WTC11 (cell line): Measurements from ENCODE around the gene C10orf71. TPM values are rescaled to one million over a fixed set of nuclear protein-coding genes. Genes with fewer than 3 reads are reported as not detected.

Experiments
- ATAC-seq: fragments of 200-7000 bp; cut with Tn5 transposase; 2 replicates; pipeline ENCODE4 v1.10.0; 2021; ENCODE audit warnings: mild to moderate bottlenecking, moderate library complexity
- CTCF ChIA-PET: fragments of 300-600 bp; sonication (Branson Sonifier 250); formaldehyde crosslinking; loops from one replicate; lab custom pipeline; 2021; ENCODE audit warnings: antibody characterized with exemption; lab: Charles Lee
- POLR2A ChIA-PET: fragments of 350-600 bp; sonication (Branson Sonifier 250); formaldehyde crosslinking; loops from one replicate; lab custom pipeline; 2021; ENCODE audit warnings: antibody characterized with exemption; lab: Charles Lee
- DNase-seq: peaks from one replicate; pipeline ENCODE4 v3.0.0; 2021; ENCODE audit warnings: low spot score
- H3K27ac Mint-ChIP-seq: 2 replicates; pipeline ENCODE4 v1.8.0; 2021; ENCODE audit warnings: mixed read lengths
- H3K27me3 Mint-ChIP-seq: 2 replicates; pipeline ENCODE4 v1.8.0; 2021; ENCODE audit warnings: low read depth, mild to moderate bottlenecking, moderate library complexity, mixed read lengths
- H3K36me3 Mint-ChIP-seq: 2 replicates; pipeline ENCODE4 v1.8.0; 2021; ENCODE audit warnings: mixed read lengths
- H3K4me1 Mint-ChIP-seq: 2 replicates; pipeline ENCODE4 v1.8.0; 2022; ENCODE audit warnings: mixed read lengths
- H3K4me3 Mint-ChIP-seq: 2 replicates; pipeline ENCODE4 v1.8.0; 2021; ENCODE audit warnings: mild to moderate bottlenecking, moderate library complexity, mixed read lengths
- H3K9me3 Mint-ChIP-seq: 2 replicates; pipeline ENCODE4 v1.8.0; 2021; ENCODE audit warnings: mixed read lengths
- ATF1 ChIP-seq: sonication (generic); formaldehyde crosslinking; IDR thresholded peaks from 2 replicates; pipeline ENCODE4 v1.8.1; 2023; ENCODE audit warnings: mild to moderate bottlenecking, moderate library complexity, missing genetic modification reagents
- CTCF ChIP-seq: fragments of 200-600 bp; IDR thresholded peaks from 2 replicates; pipeline ENCODE4 v1.8.0; 2022; ENCODE audit warnings: antibody characterized with exemption
- ELF4 ChIP-seq: sonication (generic); formaldehyde crosslinking; IDR thresholded peaks from 2 replicates; pipeline ENCODE4 v1.8.1; 2022; ENCODE audit warnings: low read depth, mild to moderate bottlenecking, moderate library complexity, missing genetic modification reagents
- ERG ChIP-seq: fragments of 250-450 bp; sonication (Bioruptor Pico); IDR thresholded peaks from 2 replicates; pipeline ENCODE4 v1.8.0; 2021; ENCODE audit warnings: mild to moderate bottlenecking
- FOXP1 ChIP-seq: sonication (generic); formaldehyde crosslinking; IDR thresholded peaks from 2 replicates; pipeline ENCODE4 v1.8.0; 2022; ENCODE audit warnings: missing genetic modification reagents, mild to moderate bottlenecking, moderate library complexity, borderline replicate concordance
- NR3C1 ChIP-seq: sonication (generic); formaldehyde crosslinking; conservative IDR thresholded peaks from 2 replicates; pipeline ENCODE4 v1.8.1; 2023; ENCODE audit warnings: low read depth, mild to moderate bottlenecking, missing genetic modification reagents
- OVOL2 ChIP-seq: fragments of 250-450 bp; sonication (Bioruptor Pico); IDR thresholded peaks from 2 replicates; pipeline ENCODE4 v1.9.0; 2021; ENCODE audit warnings: mild to moderate bottlenecking, borderline replicate concordance
- PRDM15 ChIP-seq: sonication (generic); formaldehyde crosslinking; IDR thresholded peaks from 2 replicates; pipeline ENCODE4 v1.8.0; 2022; ENCODE audit warnings: missing genetic modification reagents
- STAT6 ChIP-seq: sonication (generic); formaldehyde crosslinking; conservative IDR thresholded peaks from 2 replicates; pipeline ENCODE4 v1.8.1; 2023; ENCODE audit warnings: mild to moderate bottlenecking, low read depth, missing genetic modification reagents, moderate library complexity
- TCF7 ChIP-seq: sonication (generic); formaldehyde crosslinking; IDR thresholded peaks from 2 replicates; pipeline ENCODE4 v1.8.0; 2022; ENCODE audit warnings: mild to moderate bottlenecking, low read depth, missing genetic modification reagents, moderate library complexity
- TEAD4 ChIP-seq: sonication (generic); formaldehyde crosslinking; IDR thresholded peaks from 2 replicates; pipeline ENCODE4 v1.8.0; 2022; ENCODE audit warnings: mild to moderate bottlenecking, missing genetic modification reagents
- TP53 ChIP-seq: sonication (generic); formaldehyde crosslinking; IDR thresholded peaks from 2 replicates; pipeline ENCODE4 v1.8.1; 2023; ENCODE audit warnings: mild to moderate bottlenecking, missing genetic modification reagents
- USF2 ChIP-seq: sonication (generic); formaldehyde crosslinking; IDR thresholded peaks from 2 replicates; pipeline ENCODE4 v1.8.1; 2023; ENCODE audit warnings: mild to moderate bottlenecking, missing genetic modification reagents, moderate library complexity
- ZBTB21 ChIP-seq: sonication (generic); formaldehyde crosslinking; IDR thresholded peaks from 2 replicates; pipeline ENCODE4 v1.8.1; 2023; ENCODE audit warnings: mild to moderate bottlenecking, missing genetic modification reagents, borderline replicate concordance
- ZNF138 ChIP-seq: sonication (generic); formaldehyde crosslinking; conservative IDR thresholded peaks from 2 replicates; pipeline ENCODE4 v1.8.1; 2022; ENCODE audit warnings: mild to moderate bottlenecking, moderate library complexity, missing genetic modification reagents
- ZNF416 ChIP-seq: fragments of 250-450 bp; sonication (Bioruptor Pico); IDR thresholded peaks from 2 replicates; pipeline ENCODE4 v1.9.0; 2021; ENCODE audit warnings: mild to moderate bottlenecking, inconsistent platforms
- total RNA-seq: library from RNA; stranded (reverse); gene quantifications from 3 replicates; pipeline ENCODE4 v1.2.3, GENCODE V29; 2021
- TF ChIP-seq, protein P1 (sequence below): sonication (generic); formaldehyde crosslinking; IDR thresholded peaks from 2 replicates; pipeline ENCODE4 v1.8.0; 2023; ENCODE audit warnings: mild to moderate bottlenecking, missing genetic modification reagents
- TF ChIP-seq, protein P2 (sequence below): fragments of 250-450 bp; sonication (Bioruptor Pico); IDR thresholded peaks from 2 replicates; pipeline ENCODE4 v2.1.2; 2022; ENCODE audit warnings: mild to moderate bottlenecking, moderate library complexity
- TF ChIP-seq, protein P3 (sequence below): fragments of 250-450 bp; sonication (Bioruptor Pico); IDR thresholded peaks from 2 replicates; pipeline ENCODE4 v1.9.0; 2021; ENCODE audit warnings: moderate library complexity, mild to moderate bottlenecking, inconsistent platforms, borderline replicate concordance

Gene C10orf71
- total RNA-seq, 1 experiment from 2014 or later: not detected

- ChIA-PET POLR2A (no interaction called here), CTCF (no interaction called here)
- DNase-seq (no peak), ATAC-seq (no peak)
- no peak overlapping the region for H3K27ac Mint-ChIP-seq
- H3K36me3 Mint-ChIP-seq: no peaks in the 10 kb centered on the region
- TF ChIP-seq ELF4 (CRISPR knock-in tag): no peak
- TF ChIP-seq, protein P1, sequence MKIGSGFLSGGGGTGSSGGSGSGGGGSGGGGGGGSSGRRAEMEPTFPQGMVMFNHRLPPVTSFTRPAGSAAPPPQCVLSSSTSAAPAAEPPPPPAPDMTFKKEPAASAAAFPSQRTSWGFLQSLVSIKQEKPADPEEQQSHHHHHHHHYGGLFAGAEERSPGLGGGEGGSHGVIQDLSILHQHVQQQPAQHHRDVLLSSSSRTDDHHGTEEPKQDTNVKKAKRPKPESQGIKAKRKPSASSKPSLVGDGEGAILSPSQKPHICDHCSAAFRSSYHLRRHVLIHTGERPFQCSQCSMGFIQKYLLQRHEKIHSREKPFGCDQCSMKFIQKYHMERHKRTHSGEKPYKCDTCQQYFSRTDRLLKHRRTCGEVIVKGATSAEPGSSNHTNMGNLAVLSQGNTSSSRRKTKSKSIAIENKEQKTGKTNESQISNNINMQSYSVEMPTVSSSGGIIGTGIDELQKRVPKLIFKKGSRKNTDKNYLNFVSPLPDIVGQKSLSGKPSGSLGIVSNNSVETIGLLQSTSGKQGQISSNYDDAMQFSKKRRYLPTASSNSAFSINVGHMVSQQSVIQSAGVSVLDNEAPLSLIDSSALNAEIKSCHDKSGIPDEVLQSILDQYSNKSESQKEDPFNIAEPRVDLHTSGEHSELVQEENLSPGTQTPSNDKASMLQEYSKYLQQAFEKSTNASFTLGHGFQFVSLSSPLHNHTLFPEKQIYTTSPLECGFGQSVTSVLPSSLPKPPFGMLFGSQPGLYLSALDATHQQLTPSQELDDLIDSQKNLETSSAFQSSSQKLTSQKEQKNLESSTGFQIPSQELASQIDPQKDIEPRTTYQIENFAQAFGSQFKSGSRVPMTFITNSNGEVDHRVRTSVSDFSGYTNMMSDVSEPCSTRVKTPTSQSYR (CRISPR knock-in tag): no peak
- no peak overlapping the region for H3K4me3 Mint-ChIP-seq
- H3K4me1 Mint-ChIP-seq: peaks cover 19% of the 10 kb centered on the region
- peaks cover 2% of the 10 kb centered on the region; the same call in 1 of the 2 replicates for H3K27me3 Mint-ChIP-seq
- H3K9me3 Mint-ChIP-seq: peaks cover 10% of the 10 kb centered on the region
These were observed 57.2 kb downstream of the C10orf71 start for GRCh38 chr10:49356181-49356580.

GRCh38 chr10:49356944-49357343 is 58.0 kb downstream of the C10orf71 start:
- TF ChIP-seq ERG (no peak), TP53 (CRISPR knock-in tag) (no peak), ZNF138 (no peak), CTCF (no peak), TEAD4 (CRISPR knock-in tag) (no peak), NR3C1 (no peak), FOXP1 (CRISPR knock-in tag) (no peak), TCF7 (CRISPR knock-in tag) (no peak), ATF1 (CRISPR knock-in tag) (no peak), STAT6 (CRISPR knock-in tag) (no peak), PRDM15 (CRISPR knock-in tag) (no peak), ZNF416 (CRISPR knock-in tag) (no peak), USF2 (CRISPR knock-in tag) (no peak), ZBTB21 (CRISPR knock-in tag) (no peak), OVOL2 (CRISPR knock-in tag) (no peak)
- TF ChIP-seq, protein P2, sequence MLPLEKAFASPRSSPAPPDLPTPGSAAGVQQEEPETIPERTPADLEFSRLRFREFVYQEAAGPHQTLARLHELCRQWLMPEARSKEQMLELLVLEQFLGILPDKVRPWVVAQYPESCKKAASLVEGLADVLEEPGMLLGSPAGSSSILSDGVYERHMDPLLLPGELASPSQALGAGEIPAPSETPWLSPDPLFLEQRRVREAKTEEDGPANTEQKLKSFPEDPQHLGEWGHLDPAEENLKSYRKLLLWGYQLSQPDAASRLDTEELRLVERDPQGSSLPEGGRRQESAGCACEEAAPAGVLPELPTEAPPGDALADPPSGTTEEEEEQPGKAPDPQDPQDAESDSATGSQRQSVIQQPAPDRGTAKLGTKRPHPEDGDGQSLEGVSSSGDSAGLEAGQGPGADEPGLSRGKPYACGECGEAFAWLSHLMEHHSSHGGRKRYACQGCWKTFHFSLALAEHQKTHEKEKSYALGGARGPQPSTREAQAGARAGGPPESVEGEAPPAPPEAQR (CRISPR knock-in tag): no peak
- TF ChIP-seq, protein P3, sequence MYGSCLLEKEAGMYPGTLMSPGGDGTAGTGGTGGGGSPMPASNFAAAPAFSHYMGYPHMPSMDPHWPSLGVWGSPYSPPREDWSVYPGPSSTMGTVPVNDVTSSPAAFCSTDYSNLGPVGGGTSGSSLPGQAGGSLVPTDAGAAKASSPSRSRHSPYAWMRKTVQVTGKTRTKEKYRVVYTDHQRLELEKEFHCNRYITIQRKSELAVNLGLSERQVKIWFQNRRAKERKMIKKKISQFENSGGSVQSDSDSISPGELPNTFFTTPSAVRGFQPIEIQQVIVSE (CRISPR knock-in tag): no peak
- ChIA-PET POLR2A (no interaction called here), CTCF (no interaction called here)
- Mint-ChIP-seq H3K36me3 (no peaks in the 10 kb centered on the region), H3K27me3 (peaks cover 2% of the 10 kb centered on the region; the same call in 1 of the 2 replicates), H3K4me3 (no peak overlapping the region), H3K27ac (no peak overlapping the region), H3K9me3 (peaks cover 10% of the 10 kb centered on the region), H3K4me1 (peaks cover 19% of the 10 kb centered on the region)
- DNase-seq (no peak), ATAC-seq (no peak)
